BLaER1 treated with 17β-estradiol and CSF1 and Interleukin-3, amounts not matched to agents 10 nM and 100 nM (cell line): Measurements from ENCODE around the gene SIPA1L3.

Experiments used
- H3K27ac ChIP-seq, 11 experiments: shearing (Covaris generic); formaldehyde crosslinking; 2 replicates each; pipeline ENCODE4 v1.8.1; 2022
- H3K27me3 ChIP-seq, 11 experiments: shearing (Covaris generic); formaldehyde crosslinking; 2 replicates each; pipeline ENCODE4 v1.8.1; 2022
- H3K36me3 ChIP-seq, 11 experiments: shearing (Covaris generic); formaldehyde crosslinking; 2 replicates each; pipeline ENCODE4 v1.8.1; 2022
- H3K4me1 ChIP-seq, 10 experiments: shearing (Covaris generic); formaldehyde crosslinking; 2 replicates each; pipeline ENCODE4 v1.8.1; 2022
- H3K4me2 ChIP-seq, 11 experiments: shearing (Covaris generic); formaldehyde crosslinking; 2 replicates each; pipeline ENCODE4 v1.8.1; 2022
- H3K4me3 ChIP-seq, 10 experiments: shearing (Covaris generic); formaldehyde crosslinking; 2 replicates each; pipeline ENCODE4 v1.8.1; 2022
- H3K9ac ChIP-seq, 11 experiments: shearing (Covaris generic); formaldehyde crosslinking; 2 replicates each; pipeline ENCODE4 v1.8.1; 2022
- H3K9me3 ChIP-seq, 11 experiments: shearing (Covaris generic); formaldehyde crosslinking; replicated peaks in 1 of 11; 2 replicates each; pipeline ENCODE4 v1.8.1; 2022
- H4K20me1 ChIP-seq, 11 experiments: shearing (Covaris generic); formaldehyde crosslinking; 2 replicates each; pipeline ENCODE4 v1.8.1; 2022
- Cebpa-rat ChIP-seq, 11 experiments: shearing (Covaris generic); IDR thresholded peaks; 2 replicates each; pipeline ENCODE4 v1.8.1; 2022

The SIPA1L3 gene

DNA sequence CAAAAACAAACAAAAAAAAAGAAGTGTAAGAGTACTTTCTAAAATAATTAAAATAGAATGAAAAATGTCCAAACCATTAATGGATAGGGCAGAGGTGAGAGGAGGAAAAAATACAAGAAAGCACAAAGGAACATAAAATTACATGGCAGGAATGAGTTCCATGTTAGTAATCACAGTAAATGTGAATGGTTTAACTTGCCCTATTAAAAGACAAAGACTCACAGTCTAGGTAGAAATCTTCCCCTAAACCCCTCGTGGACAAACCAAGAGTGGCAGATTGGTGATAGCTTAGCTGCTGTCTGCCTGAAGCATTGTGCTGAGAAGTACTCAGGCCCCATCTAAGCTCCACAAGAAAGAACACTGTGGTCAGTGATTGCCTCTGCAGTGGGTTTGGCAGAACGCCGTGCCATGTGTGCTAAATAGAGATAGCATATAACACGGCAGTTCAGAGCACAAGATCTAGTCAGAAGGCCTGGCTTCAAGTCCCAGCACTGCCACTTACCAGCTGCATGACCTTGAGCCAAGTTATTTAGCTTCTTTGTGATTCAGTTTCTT is 213.5 kb downstream of the SIPA1L3 start:
- Histone ChIP-seq H3K9me3 (peaks cover 60 to 85% (median 71%) of the 10 kb centered on the region in 11 experiments), H3K4me2 (no peak overlapping the region), H3K4me3 (no peak overlapping the region), H3K4me1 (peaks cover under 1 to 16% (median 3%) of the 10 kb centered on the region in 10 experiments; a peak in 19 of 20 replicates), H3K9ac (no peak overlapping the region), H3K27ac (no peak overlapping the region), H3K36me3 (peaks cover 51 to 74% (median 61%) of the 10 kb centered on the region in 11 experiments), H4K20me1 (no peaks in the 10 kb centered on the region), H3K27me3 (no peaks in the 10 kb centered on the region)
- no peak for TF ChIP-seq Cebpa-rat (IDR thresholded peaks at IDR 0.05)

GRCh38 chr19:38122402-38123093 is 215.5 kb downstream of the SIPA1L3 start:
- Histone ChIP-seq H3K4me2 (no peak overlapping the region), H3K4me1 (peaks cover 0 to 9% (median 0%) of the 10 kb centered on the region in 10 experiments; a peak in 2 of 20 replicates), H3K27ac (no peak overlapping the region), H3K27me3 (no peaks in the 10 kb centered on the region), H3K36me3 (peaks cover 50 to 73% (median 57%) of the 10 kb centered on the region in 11 experiments), H3K9me3 (peaks cover 54 to 77% (median 66%) of the 10 kb centered on the region in 11 experiments), H4K20me1 (no peaks in the 10 kb centered on the region), H3K4me3 (no peak overlapping the region), H3K9ac (no peak overlapping the region)
- no peak for TF ChIP-seq Cebpa-rat (IDR thresholded peaks at IDR 0.05)

DNA sequence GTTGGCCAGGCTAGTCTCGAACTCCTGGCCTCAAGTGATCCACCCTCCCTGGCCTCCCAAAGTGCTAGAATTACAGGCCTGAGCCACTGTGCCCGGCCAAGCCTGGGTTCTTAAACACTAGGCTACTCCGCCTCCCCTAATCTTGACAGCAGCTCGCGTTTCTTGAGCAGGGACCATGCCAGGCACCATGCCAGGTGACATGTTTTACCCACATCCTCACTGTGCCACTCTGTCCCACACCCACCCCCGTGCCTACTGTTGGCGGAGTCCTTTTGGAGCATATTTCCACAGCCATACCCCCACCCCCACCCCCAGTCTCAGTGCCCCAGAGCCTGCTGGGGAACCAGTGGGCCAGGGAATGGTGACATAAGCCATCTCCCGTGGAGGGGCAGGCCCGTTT is 218.2 kb downstream of the SIPA1L3 start:
- no peak for TF ChIP-seq Cebpa-rat (IDR thresholded peaks at IDR 0.05)
- Histone ChIP-seq H4K20me1 (no peaks in the 10 kb centered on the region), H3K4me2 (no peak overlapping the region), H3K27me3 (no peaks in the 10 kb centered on the region), H3K9me3 (peaks cover 28 to 50% (median 39%) of the 10 kb centered on the region in 11 experiments), H3K4me3 (no peak overlapping the region), H3K36me3 (peaks cover 24 to 49% (median 34%) of the 10 kb centered on the region in 11 experiments), H3K27ac (no peak overlapping the region), H3K9ac (no peak overlapping the region), H3K4me1 (peaks cover 0 to 6% (median 0%) of the 10 kb centered on the region in 10 experiments; a peak in 2 of 20 replicates)

DNA sequence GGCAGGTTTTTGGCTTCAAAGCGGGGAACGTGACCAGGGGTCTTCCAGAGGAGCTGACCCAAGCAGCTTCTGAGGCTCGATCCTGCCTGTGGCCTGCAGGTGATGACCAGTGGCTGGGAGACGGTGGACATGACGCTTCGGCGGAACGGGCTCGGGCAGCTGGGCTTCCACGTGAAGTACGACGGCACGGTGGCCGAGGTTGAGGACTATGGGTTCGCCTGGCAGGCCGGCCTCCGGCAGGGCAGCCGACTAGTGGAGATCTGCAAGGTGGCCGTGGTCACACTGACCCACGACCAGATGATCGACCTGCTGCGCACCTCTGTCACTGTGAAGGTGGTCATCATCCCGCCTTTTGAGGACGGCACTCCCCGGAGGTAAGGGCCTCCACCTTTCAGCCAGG is 223.4 kb downstream of the SIPA1L3 start:
- Histone ChIP-seq H3K4me3 (no peak overlapping the region), H3K4me1 (peaks cover 0 to 6% (median 0%) of the 10 kb centered on the region in 10 experiments; a peak in 2 of 20 replicates), H3K9me3 (peaks cover 0 to 7% (median 5%) of the 10 kb centered on the region in 11 experiments; a peak in 14 of 22 replicates), H3K9ac (no peak overlapping the region), H3K27me3 (no peaks in the 10 kb centered on the region), H3K36me3 (peaks cover 0 to 54% (median 20%) of the 10 kb centered on the region in 11 experiments; a peak in 18 of 22 replicates), H3K27ac (no peak overlapping the region), H3K4me2 (no peak overlapping the region), H4K20me1 (no peaks in the 10 kb centered on the region; a peak in 1 of 22 replicates)
- no peak for TF ChIP-seq Cebpa-rat (IDR thresholded peaks at IDR 0.05)

DNA sequence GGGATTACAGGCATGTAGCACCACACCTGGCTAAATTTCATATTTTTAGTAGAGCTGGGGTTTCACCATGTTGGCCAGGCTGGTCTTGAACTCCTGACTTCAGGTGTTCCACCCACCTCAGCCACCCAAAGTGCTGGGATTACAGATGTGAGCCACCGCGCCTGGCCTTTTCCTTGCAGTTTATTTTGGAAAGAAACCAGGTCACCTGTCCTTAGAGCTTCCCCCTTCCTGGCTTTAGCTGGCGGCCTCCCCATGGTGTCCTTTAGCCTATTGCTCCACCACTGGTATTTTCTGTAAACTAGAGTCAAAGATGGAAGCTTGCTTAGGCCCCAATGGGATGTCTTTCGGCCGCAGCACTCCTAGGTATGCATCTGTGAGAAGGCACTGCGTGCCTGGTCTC is 225.8 kb downstream of the SIPA1L3 start:
- Histone ChIP-seq H3K36me3 (peaks cover 0 to 45% (median 20%) of the 10 kb centered on the region in 11 experiments; a peak in 16 of 22 replicates), H3K27ac (no peak overlapping the region), H3K27me3 (no peaks in the 10 kb centered on the region), H3K4me3 (no peak overlapping the region), H3K4me1 (peaks cover 0 to 6% (median 0%) of the 10 kb centered on the region in 10 experiments; a peak in 2 of 20 replicates), H4K20me1 (no peaks in the 10 kb centered on the region; a peak in 1 of 22 replicates), H3K9ac (no peak overlapping the region), H3K4me2 (no peak overlapping the region), H3K9me3 (no peaks in the 10 kb centered on the region)
- no peak for TF ChIP-seq Cebpa-rat (IDR thresholded peaks at IDR 0.05)

DNA sequence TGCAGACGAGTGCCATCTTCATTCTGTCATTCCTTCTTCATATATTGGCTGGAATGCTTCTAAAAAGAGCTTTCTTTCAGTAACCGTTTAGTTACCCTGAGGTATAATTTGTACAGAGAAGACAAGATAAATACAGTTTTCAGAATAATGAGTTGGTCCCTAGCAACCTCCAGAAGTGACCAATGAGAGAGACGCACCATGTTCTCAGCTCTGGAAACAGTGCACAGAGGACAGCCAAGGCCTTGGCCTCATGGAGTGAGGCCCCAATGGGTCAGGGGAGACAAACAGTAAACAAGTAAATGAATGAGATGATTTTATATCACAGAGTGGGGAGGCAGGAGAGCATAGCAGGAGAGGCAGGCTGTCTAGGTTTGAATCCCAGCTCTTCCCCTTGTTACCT is 226.3 kb downstream of the SIPA1L3 start:
- H3K27ac ChIP-seq = no peak overlapping the region
- no peaks in the 10 kb centered on the region for H3K27me3 ChIP-seq
- peaks cover 0 to 6% (median 0%) of the 10 kb centered on the region in 10 experiments; a peak in 2 of 20 replicates for H3K4me1 ChIP-seq
- no peak for TF ChIP-seq Cebpa-rat (IDR thresholded peaks at IDR 0.05)
- H3K4me3 ChIP-seq = no peak overlapping the region
- peaks cover 0 to 50% (median 20%) of the 10 kb centered on the region in 11 experiments; a peak in 16 of 22 replicates for H3K36me3 ChIP-seq
- H4K20me1 ChIP-seq = no peaks in the 10 kb centered on the region; a peak in 1 of 22 replicates
- no peak overlapping the region for H3K9ac ChIP-seq
- no peaks in the 10 kb centered on the region for H3K9me3 ChIP-seq
- H3K4me2 ChIP-seq = no peak overlapping the region

DNA sequence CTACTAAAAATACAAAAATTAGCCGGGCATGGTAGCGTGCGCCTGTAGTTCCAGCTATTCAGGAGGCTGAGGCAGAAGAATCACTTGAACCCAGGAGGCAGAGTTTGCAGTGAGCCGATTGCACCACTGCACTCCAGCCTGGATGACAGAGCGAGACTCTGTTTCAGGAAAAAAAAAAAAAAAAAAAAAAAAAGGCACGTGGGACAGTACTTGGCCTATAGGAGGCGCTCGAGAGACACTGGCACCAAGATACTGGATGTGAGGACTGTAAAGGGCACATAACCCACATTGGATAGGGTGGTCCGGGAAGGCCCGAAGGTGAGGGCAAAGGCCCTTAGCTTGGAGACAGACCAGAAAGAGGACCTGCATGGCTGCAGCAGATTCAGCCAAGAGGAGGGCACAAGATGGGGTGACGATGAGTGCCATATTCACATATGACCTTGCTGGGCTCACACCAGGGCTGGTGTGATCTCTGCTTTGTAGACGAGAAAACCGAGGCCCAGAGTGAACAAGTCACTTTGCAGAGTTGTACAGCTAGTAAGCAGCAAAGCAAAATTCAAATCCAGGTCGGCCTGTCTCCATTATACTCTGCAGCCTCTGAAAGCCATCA is 227.6 kb downstream of the SIPA1L3 start:
- TF ChIP-seq Cebpa-rat (IDR thresholded peaks at IDR 0.05) = no peak
- Histone ChIP-seq H3K36me3 (peaks cover 0 to 53% (median 20%) of the 10 kb centered on the region in 11 experiments; a peak in 16 of 22 replicates), H3K4me2 (no peak overlapping the region), H3K9me3 (no peaks in the 10 kb centered on the region), H3K27ac (no peak overlapping the region), H3K27me3 (no peaks in the 10 kb centered on the region), H3K9ac (no peak overlapping the region), H3K4me1 (peaks cover 0 to 5% (median 0%) of the 10 kb centered on the region in 10 experiments; a peak in 2 of 20 replicates), H4K20me1 (no peaks in the 10 kb centered on the region; a peak in 1 of 22 replicates), H3K4me3 (no peak overlapping the region)

DNA sequence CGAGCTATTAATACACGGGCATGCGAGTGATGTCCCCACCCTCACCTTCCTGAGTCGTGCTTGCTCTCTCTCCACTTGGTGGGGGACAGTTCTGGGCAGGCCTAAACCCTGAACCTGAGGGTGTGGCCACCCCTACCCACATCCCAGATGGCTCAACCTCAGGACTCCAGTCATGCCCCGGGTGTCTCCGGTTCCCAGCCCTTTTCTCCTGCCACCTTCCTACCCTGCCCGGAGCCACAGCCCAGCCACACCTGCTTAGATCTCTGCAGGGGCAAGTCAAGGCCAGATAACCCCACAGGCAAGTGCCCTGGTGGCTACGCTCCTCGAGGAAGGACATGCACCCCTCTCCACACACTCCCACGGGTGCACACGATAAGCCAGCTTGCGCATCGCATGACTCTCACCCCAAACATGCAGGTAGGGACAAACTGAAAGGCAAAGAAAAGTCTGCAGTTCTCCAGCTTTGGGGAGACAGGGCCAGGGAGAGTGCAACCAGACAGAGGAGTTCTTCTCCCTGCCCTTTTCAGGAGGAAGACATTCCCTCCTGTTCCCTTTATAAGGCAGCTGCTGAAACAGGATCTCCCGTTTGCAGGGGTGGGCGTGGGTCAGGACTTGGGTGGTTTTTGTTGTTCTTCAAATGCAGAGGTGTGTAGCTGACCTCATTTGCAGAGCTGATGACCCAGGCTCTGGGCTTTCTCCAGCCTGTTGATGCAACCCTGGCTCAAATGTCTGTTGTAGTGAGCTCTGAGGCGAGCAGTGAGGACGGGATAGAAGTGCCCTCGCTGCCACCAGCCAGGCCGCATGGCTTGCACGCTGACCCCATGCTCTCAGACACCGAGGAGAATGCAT is 228.4 kb downstream of the SIPA1L3 start:
- no peak overlapping the region for H3K27ac ChIP-seq
- H3K36me3 ChIP-seq = peaks cover 0 to 56% (median 16%) of the 10 kb centered on the region in 11 experiments; a peak in 16 of 22 replicates
- H3K4me2 ChIP-seq = no peak overlapping the region
- H3K4me1 ChIP-seq = no peaks in the 10 kb centered on the region
- H3K9me3 ChIP-seq = no peaks in the 10 kb centered on the region
- no peaks in the 10 kb centered on the region for H3K27me3 ChIP-seq
- TF ChIP-seq Cebpa-rat (IDR thresholded peaks at IDR 0.05) = no peak
- no peaks in the 10 kb centered on the region; a peak in 1 of 22 replicates for H4K20me1 ChIP-seq
- H3K9ac ChIP-seq = no peak overlapping the region
- H3K4me3 ChIP-seq = no peak overlapping the region
